Chondrocyte (in vitro differentiated cells): ENCODE results near the gene CSPG5. TPM values are rescaled to one million over a fixed set of nuclear protein-coding genes. Genes with fewer than 3 reads are reported as not detected.

Experiments
- DNase-seq: peaks from one replicate; pipeline ENCODE4 v3.0.0; 2021; ENCODE audit warnings: mixed read lengths, low spot score
- H3K27ac Mint-ChIP-seq: one replicate; pipeline ENCODE4 v1.8.0; 2021; ENCODE audit warnings: mild to moderate bottlenecking, moderate library complexity, mixed read lengths; ENCODE audit not compliant: unreplicated experiment
- H3K27me3 Mint-ChIP-seq: 2 replicates; pipeline ENCODE4 v1.8.0; 2021; ENCODE audit warnings: low read depth, mixed read lengths
- H3K36me3 Mint-ChIP-seq: 2 replicates; pipeline ENCODE4 v1.8.0; 2021; ENCODE audit warnings: low read depth, mixed read lengths
- H3K4me1 Mint-ChIP-seq: 2 replicates; pipeline ENCODE4 v1.8.0; 2021; ENCODE audit warnings: low read depth, mild to moderate bottlenecking, mixed read lengths
- H3K4me3 Mint-ChIP-seq: one replicate; pipeline ENCODE4 v1.8.0; 2021; ENCODE audit warnings: mild to moderate bottlenecking, moderate library complexity, mixed read lengths; ENCODE audit not compliant: unreplicated experiment
- H3K9me3 Mint-ChIP-seq: 2 replicates; pipeline ENCODE4 v1.8.0; 2021; ENCODE audit warnings: low read depth, mixed read lengths
- total RNA-seq: library from RNA; stranded (reverse); gene quantifications from 3 replicates; pipeline ENCODE4 v1.2.1, GENCODE V29; 2021
- TF ChIP-seq, protein P1 (sequence below): fragments of 200-600 bp; sonication (generic); IDR thresholded peaks from 2 replicates; pipeline ENCODE4 v1.5.0; 2021; ENCODE audit warnings: antibody characterized with exemption, mild to moderate bottlenecking, moderate library complexity

Gene CSPG5
- total RNA-seq, 1 donor from 2014 or later: 2.8 TPM

DNA sequence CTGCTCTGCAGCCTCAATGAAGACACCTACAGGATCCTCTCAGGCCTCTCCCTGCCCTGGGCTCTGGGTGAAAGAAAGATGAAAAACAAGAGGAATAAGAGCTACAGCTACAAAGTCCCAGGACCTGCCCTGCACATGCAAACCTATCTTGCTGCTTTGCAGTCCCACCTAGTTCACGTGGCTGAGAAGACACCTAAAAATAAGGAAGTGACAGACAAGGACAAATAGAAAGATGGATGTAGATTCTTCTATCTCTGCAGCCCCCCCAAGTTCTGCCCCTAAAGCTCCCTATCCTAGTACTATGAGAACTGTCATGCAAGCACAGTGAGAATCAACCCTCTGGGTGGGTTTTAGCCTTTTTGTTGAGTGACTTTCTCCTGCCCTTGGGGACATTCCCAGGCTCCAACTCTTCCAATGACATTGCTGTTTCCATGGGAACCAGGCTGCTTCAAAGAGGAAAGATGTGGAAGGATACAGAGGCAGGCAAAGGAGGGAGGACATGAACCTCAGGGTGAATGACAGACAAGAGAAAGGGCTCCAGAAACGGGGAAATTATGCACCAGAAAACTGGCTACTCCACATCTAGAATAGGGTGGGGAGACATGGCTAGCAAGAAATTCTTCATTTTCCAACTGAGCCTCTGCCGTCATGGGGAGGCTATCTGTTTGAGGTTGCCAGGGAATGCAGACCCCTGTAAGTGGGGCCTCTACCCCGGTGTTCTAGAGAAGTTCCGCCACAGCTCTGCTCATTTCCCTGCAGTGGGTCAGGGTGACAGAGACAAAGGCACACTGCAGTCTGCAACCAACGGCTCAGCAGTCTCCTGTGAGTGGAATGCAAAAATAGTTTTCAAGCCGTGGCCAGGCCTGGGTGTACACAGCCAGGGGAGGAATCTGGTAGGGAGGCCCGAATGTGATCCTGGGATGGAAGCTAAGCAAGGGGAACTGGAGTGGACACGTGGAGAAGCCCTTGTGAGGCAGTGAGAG, 5.2 kb downstream of the CSPG5 start:
- H3K4me1 Mint-ChIP-seq: no peaks in the 10 kb centered on the region
- DNase-seq: no peak
- H3K9me3 Mint-ChIP-seq: no peaks in the 10 kb centered on the region
- H3K36me3 Mint-ChIP-seq: no peaks in the 10 kb centered on the region
- TF ChIP-seq, protein P1, sequence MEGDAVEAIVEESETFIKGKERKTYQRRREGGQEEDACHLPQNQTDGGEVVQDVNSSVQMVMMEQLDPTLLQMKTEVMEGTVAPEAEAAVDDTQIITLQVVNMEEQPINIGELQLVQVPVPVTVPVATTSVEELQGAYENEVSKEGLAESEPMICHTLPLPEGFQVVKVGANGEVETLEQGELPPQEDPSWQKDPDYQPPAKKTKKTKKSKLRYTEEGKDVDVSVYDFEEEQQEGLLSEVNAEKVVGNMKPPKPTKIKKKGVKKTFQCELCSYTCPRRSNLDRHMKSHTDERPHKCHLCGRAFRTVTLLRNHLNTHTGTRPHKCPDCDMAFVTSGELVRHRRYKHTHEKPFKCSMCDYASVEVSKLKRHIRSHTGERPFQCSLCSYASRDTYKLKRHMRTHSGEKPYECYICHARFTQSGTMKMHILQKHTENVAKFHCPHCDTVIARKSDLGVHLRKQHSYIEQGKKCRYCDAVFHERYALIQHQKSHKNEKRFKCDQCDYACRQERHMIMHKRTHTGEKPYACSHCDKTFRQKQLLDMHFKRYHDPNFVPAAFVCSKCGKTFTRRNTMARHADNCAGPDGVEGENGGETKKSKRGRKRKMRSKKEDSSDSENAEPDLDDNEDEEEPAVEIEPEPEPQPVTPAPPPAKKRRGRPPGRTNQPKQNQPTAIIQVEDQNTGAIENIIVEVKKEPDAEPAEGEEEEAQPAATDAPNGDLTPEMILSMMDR: no peak
- H3K27me3 Mint-ChIP-seq: peaks cover 16% of the 10 kb centered on the region
- no peak overlapping the region for H3K27ac Mint-ChIP-seq
- no peak overlapping the region for H3K4me3 Mint-ChIP-seq

DNA sequence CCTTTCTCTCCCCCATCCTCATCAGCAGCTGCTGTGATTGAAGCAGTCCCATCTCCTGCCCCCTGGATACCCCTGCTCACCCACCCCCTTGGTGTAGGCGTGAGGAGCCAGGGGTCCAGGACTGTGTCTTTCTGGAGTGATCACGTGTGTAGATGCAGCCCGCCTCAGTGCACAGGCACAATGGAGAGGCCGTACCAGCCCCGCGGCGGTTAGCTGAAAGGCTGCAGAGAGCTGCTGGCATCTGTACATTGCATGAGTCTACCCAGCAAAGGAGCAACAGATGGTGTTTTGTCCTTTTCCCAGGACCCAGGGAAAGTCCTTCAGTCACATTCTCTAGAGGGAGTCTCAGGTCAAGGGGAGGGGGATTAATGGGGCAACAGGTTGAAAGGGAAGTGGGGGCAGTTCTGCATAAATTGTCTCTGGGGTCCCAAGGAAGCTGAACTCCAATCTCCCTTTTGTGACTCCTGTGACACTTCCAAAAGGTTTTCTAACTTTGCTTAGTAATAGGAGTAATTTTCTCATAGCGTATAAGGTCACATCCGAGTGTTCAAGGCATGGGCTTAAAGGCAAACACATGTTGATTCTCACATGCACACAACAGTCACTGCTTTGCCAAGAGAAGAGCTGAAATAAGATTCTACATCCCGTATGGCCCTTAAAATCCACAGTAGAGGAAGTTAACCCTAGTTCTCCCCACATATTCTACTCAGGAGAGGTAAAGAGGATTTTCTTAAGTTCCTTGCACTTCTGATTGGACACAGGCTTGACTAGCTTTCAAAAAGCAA, 7.1 kb downstream of the CSPG5 start:
- TF ChIP-seq, protein P1: no peak
- peaks cover 16% of the 10 kb centered on the region for H3K27me3 Mint-ChIP-seq
- H3K4me3 Mint-ChIP-seq: no peak overlapping the region
- no peaks in the 10 kb centered on the region for H3K36me3 Mint-ChIP-seq
- no peak for DNase-seq
- H3K27ac Mint-ChIP-seq: no peak overlapping the region
- no peaks in the 10 kb centered on the region for H3K9me3 Mint-ChIP-seq
- H3K4me1 Mint-ChIP-seq: no peaks in the 10 kb centered on the region

DNA sequence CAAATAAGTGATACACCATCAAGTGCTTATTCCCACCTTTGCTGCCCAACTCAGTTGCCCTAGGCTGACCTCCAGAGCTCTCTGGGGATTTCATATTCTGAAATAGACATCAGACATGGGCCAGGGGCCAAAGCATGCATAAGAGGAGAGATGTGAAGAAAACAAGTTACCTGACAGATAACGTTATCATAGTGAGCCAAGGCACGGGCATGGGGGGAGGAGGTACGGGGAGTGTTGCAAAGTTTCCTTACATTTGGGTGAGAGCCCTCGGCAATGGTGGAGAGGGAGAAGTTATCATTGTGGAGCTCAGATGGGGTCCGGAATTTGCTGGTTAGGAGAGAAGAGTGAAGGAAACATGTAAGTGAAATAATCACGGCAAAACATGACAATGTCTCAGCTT, 9.8 kb downstream of the CSPG5 start:
- Mint-ChIP-seq H3K9me3 (no peaks in the 10 kb centered on the region), H3K4me3 (no peak overlapping the region), H3K4me1 (no peaks in the 10 kb centered on the region), H3K27ac (no peak overlapping the region), H3K27me3 (peaks cover 16% of the 10 kb centered on the region), H3K36me3 (no peaks in the 10 kb centered on the region)
- TF ChIP-seq, protein P1: no peak
- DNase-seq: no peak

DNA sequence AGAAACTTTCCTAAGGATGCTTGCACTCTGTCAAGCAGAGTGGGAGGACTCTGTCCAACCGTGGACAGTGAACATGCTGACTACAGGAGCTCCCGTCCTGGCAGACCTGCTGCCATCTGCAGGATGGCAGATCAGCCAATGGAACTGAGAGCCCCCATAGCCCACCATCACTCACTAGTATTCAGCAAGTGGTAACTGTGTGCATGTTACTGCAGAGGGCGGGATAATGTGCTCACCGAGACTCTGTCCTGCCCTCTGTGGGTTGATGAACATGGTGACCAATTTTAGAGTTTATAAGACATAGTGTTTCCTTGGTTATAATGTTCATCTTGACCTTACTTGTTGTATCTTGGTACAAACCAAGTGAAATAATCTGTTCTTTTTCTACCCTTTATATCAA, 11.5 kb downstream of the CSPG5 start:
- TF ChIP-seq, protein P1: no peak

DNA sequence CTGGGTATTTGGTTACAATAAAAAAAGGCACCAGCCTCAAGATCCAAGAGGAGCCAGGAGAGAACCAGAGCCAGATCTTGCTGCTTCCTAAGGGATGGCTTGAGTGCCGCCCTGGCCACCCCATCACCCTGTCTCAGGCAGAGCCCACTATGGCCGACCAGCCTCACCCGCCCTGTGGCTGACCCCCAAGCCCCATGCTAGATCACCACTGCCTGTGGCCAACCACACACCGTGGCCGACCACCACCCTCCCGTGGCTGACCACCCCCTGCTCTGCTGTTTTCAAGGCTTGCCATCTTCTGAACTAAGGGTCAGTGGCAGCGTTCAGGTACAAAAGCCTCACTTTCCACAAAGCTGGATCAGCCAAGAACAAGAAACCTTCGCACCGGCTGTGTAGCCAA, 12.0 kb downstream of the CSPG5 start:
- no peaks in the 10 kb centered on the region for H3K4me1 Mint-ChIP-seq
- no peaks in the 10 kb centered on the region for H3K9me3 Mint-ChIP-seq
- H3K27ac Mint-ChIP-seq: no peak overlapping the region
- H3K4me3 Mint-ChIP-seq: no peak overlapping the region
- TF ChIP-seq, protein P1: no peak
- H3K36me3 Mint-ChIP-seq: no peaks in the 10 kb centered on the region
- no peak for DNase-seq
- H3K27me3 Mint-ChIP-seq: peaks cover 4% of the 10 kb centered on the region

More for the DNA sequence above, 11.5 kb downstream of the CSPG5 start:
- Mint-ChIP-seq H3K27me3 (peaks cover 9% of the 10 kb centered on the region), H3K27ac (no peak overlapping the region), H3K4me3 (no peak overlapping the region), H3K9me3 (no peaks in the 10 kb centered on the region), H3K4me1 (no peaks in the 10 kb centered on the region), H3K36me3 (no peaks in the 10 kb centered on the region)
- no peak for DNase-seq
